Stimulated activated naive CD8-positive, alpha-beta T cell treated with anti-CD3 and anti-CD28 coated beads, Interleukin-15, amount 100 ng/mL, for 72 hours (primary cell): ENCODE results near the gene VWDE.
A peak's percentile ranks its signal among the peaks of the same experiment; 100 is the strongest.
"Not testable (repeated sequence)": the region's sequence is repeated elsewhere in the genome, so short reads cannot be mapped to it uniquely, and the experiment has no call there.

Experiments
- ATAC-seq: fragments of 150-1000 bp; cut with Tn5 transposase; 2 replicates; pipeline ENCODE4 v1.10.0; 2021; ENCODE audit warnings: mild to moderate bottlenecking, moderate library complexity
- DNase-seq, 2 donors: peaks; one replicate each; pipeline ENCODE4 v3.0.0; 2021 to 2022
- H3K27ac Mint-ChIP-seq, 2 donors: one replicate each; pipeline ENCODE4 v1.8.0; 2022; ENCODE audit warnings: mild to moderate bottlenecking in 2 of 2, mixed read lengths in 2 of 2, moderate library complexity in 2 of 2
- H3K27me3 Mint-ChIP-seq: one replicate; pipeline ENCODE4 v1.8.0; 2022; ENCODE audit warnings: mixed read lengths
- H3K4me1 Mint-ChIP-seq: one replicate; pipeline ENCODE4 v1.8.0; 2022; ENCODE audit warnings: mild to moderate bottlenecking, mixed read lengths
- H3K4me3 Mint-ChIP-seq, 2 donors: one replicate each; pipeline ENCODE4 v1.8.0; 2022; ENCODE audit warnings: mild to moderate bottlenecking in 2 of 2, mixed read lengths in 2 of 2, moderate library complexity in 1 of 2
- H3K9me3 Mint-ChIP-seq, 2 donors: one replicate each; pipeline ENCODE4 v1.8.0; 2022; ENCODE audit warnings: mixed read lengths in 2 of 2

VWDE gene

DNA sequence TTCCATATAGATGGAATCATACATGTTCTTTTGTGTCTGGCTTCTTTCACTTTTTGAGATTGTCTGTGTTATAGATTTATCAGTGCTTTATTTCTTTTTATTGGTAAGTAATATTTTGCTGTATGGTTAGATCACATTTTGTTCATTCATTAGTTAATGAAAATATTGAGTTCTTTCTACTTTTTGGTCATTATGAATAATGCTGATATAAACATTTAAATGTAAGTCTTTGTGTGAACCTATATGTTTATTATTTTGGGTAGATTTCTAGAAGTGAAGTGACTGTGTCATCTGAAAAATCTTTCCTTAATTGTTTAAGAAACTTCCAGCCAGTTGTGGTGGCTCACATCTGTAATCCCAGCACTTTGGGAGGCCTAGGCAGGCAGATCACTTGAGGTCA is 11.4 kb upstream of the VWDE start:
- Mint-ChIP-seq H3K27ac (no peak overlapping the region), H3K4me1 (no peaks in the 10 kb centered on the region), H3K27me3 (no peaks in the 10 kb centered on the region), H3K4me3 (no peak overlapping the region), H3K9me3 (no peaks in the 10 kb centered on the region)
- no peak for ATAC-seq
- DNase-seq, result no peak

DNA sequence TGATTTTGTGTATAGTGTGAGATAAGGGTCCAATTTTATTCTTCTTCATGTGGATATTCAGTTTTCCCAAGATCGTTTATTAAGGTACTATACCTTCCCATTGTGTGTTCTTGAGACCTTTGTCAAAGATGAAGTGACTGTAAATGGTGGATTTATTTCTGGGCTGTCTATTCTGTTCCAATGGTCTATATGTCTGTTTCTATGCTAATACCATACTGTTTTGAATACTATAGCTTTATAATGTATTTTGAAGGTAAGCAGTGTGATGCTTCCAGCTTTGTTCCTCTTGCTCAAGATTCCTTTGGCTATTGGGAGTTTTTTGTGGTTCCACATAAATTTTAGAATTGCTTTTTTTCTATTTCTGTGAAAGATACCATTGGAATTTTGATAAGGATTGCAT is 8.7 kb upstream of the VWDE start:
- no peak overlapping the region for H3K4me3 Mint-ChIP-seq
- no peaks in the 10 kb centered on the region for H3K4me1 Mint-ChIP-seq
- ATAC-seq (no peak), DNase-seq (no peak)
- no peak overlapping the region for H3K27ac Mint-ChIP-seq
- no peaks in the 10 kb centered on the region for H3K27me3 Mint-ChIP-seq
- H3K9me3 Mint-ChIP-seq, result peaks cover 2 to 4% of the 10 kb centered on the region in 2 donors

DNA sequence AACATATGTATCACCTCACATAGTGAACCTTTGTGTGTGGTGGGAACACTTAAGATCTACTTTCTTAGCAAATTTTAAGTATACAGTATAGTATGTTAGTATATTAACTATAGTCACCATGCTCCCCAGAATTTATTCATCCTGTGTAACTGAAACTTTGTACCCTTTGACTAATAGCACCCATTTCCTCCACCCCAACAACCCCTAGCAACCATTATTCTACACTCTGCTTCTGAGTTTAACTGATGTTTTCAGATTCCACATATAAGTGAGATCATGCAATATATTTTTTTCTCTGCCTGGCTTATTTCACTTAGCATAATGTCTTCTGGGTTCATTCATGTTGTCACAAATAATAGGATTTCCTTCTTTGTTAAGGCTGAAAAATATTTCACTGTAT is 6.9 kb upstream of the VWDE start:
- Mint-ChIP-seq H3K27ac (no peak overlapping the region), H3K4me1 (no peaks in the 10 kb centered on the region)
- no peak for DNase-seq

DNA sequence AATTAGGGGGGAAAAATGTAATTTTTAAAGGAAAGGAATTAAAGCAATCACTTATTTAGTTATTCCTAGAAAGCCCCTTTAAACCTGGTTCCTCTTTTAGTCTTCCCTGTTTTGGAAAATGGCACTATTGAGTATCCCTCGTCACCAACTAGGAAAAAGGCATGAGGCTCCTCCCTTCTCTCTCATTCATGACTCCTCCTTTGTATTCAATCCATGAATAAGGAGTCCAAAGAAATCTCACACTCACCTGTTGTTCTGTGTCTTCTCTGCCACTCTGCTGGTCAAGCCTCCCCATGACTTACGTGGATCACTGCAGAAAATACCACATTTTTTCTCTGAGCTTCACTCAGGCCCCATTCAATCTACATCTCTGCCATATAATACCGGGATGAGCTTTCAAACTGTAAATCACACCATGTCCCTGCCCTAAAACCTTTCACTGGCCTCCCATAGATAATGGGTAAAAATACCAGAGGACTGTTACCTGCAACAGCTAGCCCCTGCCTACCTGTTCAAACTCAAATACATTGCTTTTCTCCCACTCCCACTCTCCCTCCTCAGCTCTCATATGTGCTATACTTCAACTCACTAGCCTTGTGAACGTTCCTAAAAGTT is 5.5 kb upstream of the VWDE start:
- H3K4me1 Mint-ChIP-seq, result no peaks in the 10 kb centered on the region
- DNase-seq (no peak), ATAC-seq (no peak)
- H3K27ac Mint-ChIP-seq, result no peak overlapping the region
- H3K27me3 Mint-ChIP-seq, result peaks cover 5% of the 10 kb centered on the region
- H3K4me3 Mint-ChIP-seq, result no peak overlapping the region
- peaks cover 4 to 7% of the 10 kb centered on the region in 2 donors for H3K9me3 Mint-ChIP-seq

More for the DNA sequence above, 6.9 kb upstream of the VWDE start:
- peaks cover 4 to 7% of the 10 kb centered on the region in 2 donors for H3K9me3 Mint-ChIP-seq
- H3K27me3 Mint-ChIP-seq, result no peaks in the 10 kb centered on the region
- no peak overlapping the region for H3K4me3 Mint-ChIP-seq
- no peak for ATAC-seq

DNA sequence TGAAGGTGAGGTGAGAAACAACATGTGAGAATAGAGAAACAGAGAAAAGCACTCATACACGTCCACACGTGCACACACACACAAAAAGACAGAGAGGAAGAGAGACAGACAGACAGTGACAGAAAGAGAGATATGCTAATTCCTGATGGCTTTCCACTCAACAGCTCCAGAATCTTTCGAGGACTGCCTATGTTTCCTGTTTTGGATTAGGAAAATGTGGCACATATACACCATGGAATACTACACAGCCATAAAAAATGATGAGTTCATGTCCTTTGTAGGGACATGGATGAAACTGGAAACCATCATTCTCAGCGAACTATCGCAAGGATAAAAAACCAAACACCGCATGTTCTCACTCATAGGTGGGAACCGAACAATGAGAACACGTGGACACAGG is 4.0 kb upstream of the VWDE start:
- DNase-seq, result not testable (repeated sequence)

DNA sequence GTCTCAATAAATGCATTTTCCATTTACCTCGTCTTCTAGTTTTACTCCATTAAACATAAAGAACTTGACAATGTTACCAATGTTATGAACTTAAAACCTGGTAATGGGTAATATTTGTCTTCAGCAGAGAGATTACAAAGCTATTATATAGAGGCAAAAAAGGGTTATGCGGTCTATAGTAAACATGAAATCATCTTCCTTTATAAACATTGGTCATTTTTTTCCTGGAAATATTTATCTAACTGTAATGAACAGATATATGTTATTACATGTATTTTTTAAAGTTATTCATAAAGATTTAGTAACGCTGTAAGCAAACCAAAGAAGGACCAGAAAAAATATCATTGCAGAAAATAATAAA is 1.3 kb downstream of the VWDE start:
- no peak overlapping the region for H3K27ac Mint-ChIP-seq

More for the DNA sequence above, 4.0 kb upstream of the VWDE start:
- not testable (repeated sequence) for H3K4me3 Mint-ChIP-seq, H3K27ac Mint-ChIP-seq, H3K9me3 Mint-ChIP-seq, ATAC-seq
- Mint-ChIP-seq H3K4me1 (peaks cover 14% of the 10 kb centered on the region), H3K27me3 (peaks cover 13% of the 10 kb centered on the region)

DNA sequence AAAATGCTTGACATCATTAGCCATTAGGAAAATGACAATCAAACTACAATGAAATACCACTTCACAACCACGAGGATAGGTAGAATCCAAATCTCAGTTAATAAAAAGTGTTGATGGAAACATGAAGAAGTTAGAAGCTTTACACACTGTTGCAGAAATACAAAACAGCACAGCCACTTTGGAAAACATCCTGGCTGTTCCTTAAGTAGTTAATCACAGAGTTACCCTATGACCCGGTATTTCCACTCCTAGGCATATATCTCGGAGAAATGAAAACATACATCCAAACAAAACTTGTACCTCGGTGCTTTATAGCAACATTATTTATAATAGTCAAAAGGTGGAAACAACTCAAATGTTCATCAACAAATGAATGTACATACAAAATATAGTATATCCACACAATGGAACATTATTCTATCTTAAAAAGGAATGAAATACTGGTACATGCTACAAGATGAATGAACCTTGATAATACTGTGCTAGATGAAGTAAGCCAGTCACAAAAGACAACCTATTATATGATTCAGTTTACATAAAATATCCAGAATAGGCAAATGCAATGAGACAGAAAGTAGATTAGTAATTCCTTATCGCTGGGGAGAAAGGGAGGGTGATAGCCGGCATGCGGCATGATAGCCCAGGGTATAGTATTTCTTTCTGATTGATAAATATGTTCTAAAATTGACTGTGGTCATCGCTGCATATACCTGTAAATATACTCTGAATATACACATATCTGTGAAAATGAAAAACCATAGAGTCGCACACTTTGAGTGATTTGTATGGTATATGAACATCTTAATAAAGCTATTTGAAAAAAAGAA is 1.9 kb downstream of the VWDE start:
- DNase-seq, result no peak
- Mint-ChIP-seq H3K27ac (no peak overlapping the region), H3K4me1 (peaks cover 14% of the 10 kb centered on the region), H3K27me3 (peaks cover 27% of the 10 kb centered on the region), H3K9me3 (peaks cover 14 to 15% of the 10 kb centered on the region in 2 donors), H3K4me3 (no peak overlapping the region)
- ATAC-seq, result no peak

More for the DNA sequence above, 1.3 kb downstream of the VWDE start:
- H3K4me3 Mint-ChIP-seq, result no peak overlapping the region
- H3K27me3 Mint-ChIP-seq, result peaks cover 27% of the 10 kb centered on the region
- ATAC-seq (no peak), DNase-seq (no peak)
- H3K9me3 Mint-ChIP-seq, result peaks cover 15 to 16% of the 10 kb centered on the region in 2 donors
- H3K4me1 Mint-ChIP-seq, result peaks cover 14% of the 10 kb centered on the region

DNA sequence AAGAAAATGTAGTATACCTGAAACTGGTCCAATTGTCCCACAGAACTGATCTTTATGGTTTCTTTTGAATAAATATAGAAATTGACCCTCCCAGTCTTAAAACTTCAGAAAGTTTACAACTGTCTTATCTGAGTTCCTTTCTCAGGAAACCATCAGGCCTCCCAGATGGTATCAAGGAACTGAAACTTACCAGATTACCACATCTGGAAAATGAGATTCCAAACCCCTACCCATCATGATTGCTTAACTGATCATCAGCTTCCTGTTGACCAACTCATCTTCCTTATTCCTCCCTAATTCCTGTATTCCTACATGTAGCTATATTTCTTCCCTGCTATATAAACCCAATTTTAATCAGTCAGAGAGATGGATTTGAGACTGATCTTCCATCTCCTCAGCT is 5.5 kb downstream of the VWDE start:
- Mint-ChIP-seq H3K4me1 (peaks cover 5% of the 10 kb centered on the region), H3K27me3 (peaks cover 14% of the 10 kb centered on the region), H3K27ac (no peak overlapping the region)

DNA sequence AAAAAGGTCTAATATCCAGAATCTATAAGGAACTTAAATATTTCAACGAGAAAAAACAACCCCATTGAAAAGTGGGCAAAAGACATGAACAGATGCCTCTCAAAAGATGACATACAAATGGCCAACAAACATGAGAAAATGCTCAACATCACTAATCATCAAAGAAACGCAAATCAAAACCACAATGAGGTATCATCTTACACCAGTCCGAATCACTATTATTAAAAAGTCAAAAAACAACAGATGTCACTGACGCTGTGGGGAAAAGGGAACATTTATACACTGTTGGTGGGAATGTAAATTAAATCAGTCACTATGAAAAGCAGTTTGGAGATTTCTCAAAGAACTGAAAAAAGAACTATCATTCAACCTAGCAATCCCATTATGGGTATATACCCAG is 6.0 kb downstream of the VWDE start:
- Mint-ChIP-seq H3K27me3 (peaks cover 17% of the 10 kb centered on the region), H3K27ac (no peak overlapping the region), H3K4me1 (no peaks in the 10 kb centered on the region), H3K4me3 (no peak overlapping the region), H3K9me3 (peaks cover 14 to 15% of the 10 kb centered on the region in 2 donors)
- no peak for ATAC-seq
- DNase-seq, result no peak

More for the DNA sequence above, 5.5 kb downstream of the VWDE start:
- ATAC-seq (no peak), DNase-seq (no peak)
- peaks cover 14 to 15% of the 10 kb centered on the region in 2 donors for H3K9me3 Mint-ChIP-seq
- no peak overlapping the region for H3K4me3 Mint-ChIP-seq

DNA sequence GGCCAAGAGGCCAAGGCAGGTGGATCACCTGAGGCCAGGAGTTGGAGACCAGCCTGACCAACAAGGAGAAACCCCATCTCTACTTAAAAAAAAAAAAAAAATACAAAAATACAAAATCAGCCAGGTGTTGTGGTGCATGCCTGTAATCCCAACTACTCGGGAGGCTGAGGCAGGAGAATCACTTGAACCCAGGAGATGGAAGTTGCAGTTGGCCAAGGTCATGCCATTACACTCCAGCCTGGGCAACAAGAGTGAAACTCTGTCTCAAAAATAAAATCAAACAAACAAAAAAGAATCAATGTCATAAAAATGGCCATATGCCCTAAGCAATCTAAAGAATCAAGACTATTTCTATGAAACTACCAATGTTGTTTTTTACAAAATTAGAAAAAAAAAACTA is 7.0 kb downstream of the VWDE start:
- DNase-seq, H3K27ac Mint-ChIP-seq: not testable (repeated sequence)

DNA sequence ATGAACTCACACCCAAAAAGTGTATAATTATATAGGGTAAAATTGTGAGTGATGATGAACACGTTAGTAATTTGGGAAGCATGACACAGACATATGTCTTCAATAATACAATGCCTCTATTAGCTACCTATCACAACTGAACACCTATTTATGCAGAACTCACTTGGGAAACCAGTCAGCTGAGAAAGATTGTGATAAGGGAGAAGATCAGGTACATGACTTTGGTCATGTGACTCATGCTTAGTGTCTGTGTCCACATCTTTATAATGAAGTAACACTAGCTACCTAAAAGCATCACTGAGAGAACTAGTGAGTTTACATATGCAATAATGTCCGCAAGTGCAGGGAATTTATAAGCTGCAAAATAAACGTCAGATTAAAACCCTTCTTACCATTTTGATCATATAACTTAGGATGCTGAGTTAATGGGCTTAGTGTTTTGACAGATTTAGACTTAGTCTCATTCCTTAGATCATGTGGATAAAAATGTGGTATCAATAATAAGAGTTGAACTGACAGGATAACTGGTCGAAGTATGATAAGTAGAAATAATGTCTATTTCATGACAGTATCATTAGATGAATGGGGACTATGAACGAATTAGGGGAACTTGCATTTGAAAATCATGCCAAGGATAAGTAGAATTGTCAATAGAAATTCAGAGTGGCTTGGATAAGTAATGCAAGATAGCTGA is 11.6 kb downstream of the VWDE start:
- Mint-ChIP-seq H3K27ac (no peak overlapping the region), H3K27me3 (peaks cover 7% of the 10 kb centered on the region), H3K9me3 (no peaks in the 10 kb centered on the region), H3K4me3 (no peak overlapping the region), H3K4me1 (no peaks in the 10 kb centered on the region)
- DNase-seq (no peak), ATAC-seq (no peak)

More for the DNA sequence above, 7.0 kb downstream of the VWDE start:
- not testable (repeated sequence) for ATAC-seq, H3K4me1 Mint-ChIP-seq, H3K4me3 Mint-ChIP-seq
- peaks cover 14 to 15% of the 10 kb centered on the region in 2 donors for H3K9me3 Mint-ChIP-seq
- peaks cover 21% of the 10 kb centered on the region for H3K27me3 Mint-ChIP-seq

DNA sequence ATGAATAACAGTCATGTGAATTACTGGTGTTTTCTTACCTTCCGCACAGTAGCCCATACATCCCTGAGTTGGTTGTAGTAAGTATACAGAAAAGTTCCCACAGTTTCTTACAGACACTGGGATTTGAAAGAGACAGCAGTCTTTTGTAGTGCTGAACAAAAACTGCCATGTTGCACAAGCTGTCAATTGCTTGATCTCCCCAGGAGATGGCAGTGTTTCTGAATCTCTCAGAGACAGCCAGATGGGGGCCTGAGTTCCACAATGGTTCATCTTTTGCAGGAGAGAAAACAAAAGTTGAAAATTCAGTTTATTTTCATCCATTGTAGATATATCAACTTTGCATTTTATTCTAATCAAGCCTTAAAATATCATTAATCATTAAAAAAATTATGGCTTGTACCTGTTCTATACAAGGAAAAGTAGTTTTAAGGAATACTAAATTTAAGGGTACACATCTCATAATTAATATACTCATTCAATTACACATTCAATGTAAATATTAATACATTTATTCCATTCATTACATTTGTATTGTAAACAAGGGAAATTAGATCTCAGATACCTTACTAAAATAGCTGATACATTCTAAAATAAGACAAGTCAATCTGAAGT is 14.5 kb downstream of the VWDE start:
- Mint-ChIP-seq H3K27me3 (peaks cover 7% of the 10 kb centered on the region), H3K4me1 (no peaks in the 10 kb centered on the region), H3K9me3 (no peaks in the 10 kb centered on the region), H3K27ac (no peak overlapping the region), H3K4me3 (no peak overlapping the region)
- ATAC-seq (peak; percentile 73), DNase-seq (peak; percentile 34 to 39)

DNA sequence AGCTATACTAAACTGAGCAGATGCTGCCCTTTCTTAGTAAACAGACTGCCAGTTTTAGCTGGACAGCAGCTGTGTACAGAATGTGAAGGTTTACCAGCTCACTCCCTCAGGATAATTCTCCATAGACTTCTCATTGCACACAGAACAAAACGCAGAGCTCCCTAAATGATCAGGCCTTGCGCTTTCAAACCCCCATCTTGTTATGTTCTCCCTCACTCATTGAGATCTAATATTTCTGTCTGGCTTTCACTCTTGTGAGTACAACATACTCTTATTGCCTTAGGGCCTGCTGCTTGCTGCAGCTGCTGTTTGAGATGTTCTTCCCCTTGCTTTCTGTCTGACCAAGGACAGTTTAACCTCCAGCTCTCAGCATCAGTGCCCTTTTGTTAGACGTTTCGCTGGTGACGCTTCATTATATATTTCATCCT is 17.3 kb downstream of the VWDE start:
- Mint-ChIP-seq H3K9me3 (no peaks in the 10 kb centered on the region), H3K4me1 (no peaks in the 10 kb centered on the region), H3K4me3 (no peak overlapping the region), H3K27ac (peak overlapping the region in 1 of 2 donors; percentile 54), H3K27me3 (no peaks in the 10 kb centered on the region)
- ATAC-seq, result no peak
- DNase-seq, result no peak

DNA sequence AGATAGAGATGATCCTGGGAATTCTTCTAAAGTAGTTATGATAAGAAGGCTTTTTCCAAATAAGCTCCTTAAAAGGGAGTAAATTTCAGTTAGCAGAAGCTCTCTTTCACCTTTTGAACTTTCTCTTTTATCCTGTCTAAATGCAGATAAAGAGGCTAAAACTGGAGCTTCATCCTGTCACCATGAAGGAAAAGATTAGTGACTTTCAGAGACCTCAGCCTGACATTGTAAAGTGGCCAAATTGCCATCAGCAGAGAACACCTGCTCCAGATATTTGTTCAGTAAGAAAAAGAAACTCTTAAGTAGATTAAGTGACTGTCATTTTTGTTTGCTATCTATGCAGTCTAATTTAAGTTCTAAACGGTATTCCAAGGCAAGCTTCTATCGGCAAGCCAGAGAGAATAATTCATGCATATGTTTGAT is 18.3 kb downstream of the VWDE start:
- Mint-ChIP-seq H3K4me3 (no peak overlapping the region), H3K27me3 (no peaks in the 10 kb centered on the region), H3K9me3 (no peaks in the 10 kb centered on the region), H3K4me1 (no peaks in the 10 kb centered on the region), H3K27ac (no peak overlapping the region)
- ATAC-seq (no peak), DNase-seq (no peak)

DNA sequence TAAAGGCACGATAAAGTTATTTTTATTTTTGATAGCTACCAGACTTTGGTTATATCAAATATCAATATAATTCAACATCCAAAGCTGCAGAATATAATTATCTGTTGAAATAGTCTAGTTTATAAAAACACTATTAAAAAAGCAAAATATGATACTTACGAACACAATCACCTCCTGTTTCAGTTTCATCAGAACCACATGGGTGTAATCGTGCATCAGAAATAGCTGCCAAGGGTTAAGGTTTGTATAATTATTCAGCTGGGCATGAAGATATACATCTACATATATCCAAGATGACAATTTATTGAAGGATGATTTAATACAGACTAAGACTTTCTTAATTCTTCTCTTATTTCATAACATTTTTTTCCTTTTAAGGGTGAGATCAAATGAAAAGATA is 20.3 kb downstream of the VWDE start:
- Mint-ChIP-seq H3K4me3 (no peak overlapping the region), H3K27me3 (no peaks in the 10 kb centered on the region), H3K9me3 (no peaks in the 10 kb centered on the region), H3K27ac (no peak overlapping the region), H3K4me1 (no peaks in the 10 kb centered on the region)
- DNase-seq (no peak), ATAC-seq (no peak)
